Measurements from ENCODE around the gene KRT84. TPM values are rescaled to one million over a fixed set of nuclear protein-coding genes. Genes with fewer than 3 reads are reported as not detected.

The KRT84 gene
- total RNA-seq, 1 experiment from 2014 or later = not detected

- H3K9me3 ChIP-seq (ENCODE audit: control insufficient read depth in 1 of 2, insufficient read depth in 1 of 2, low read depth in 1 of 2, low read length in 2 of 2) = no peaks in the 10 kb centered on the region
- H3K4me2 ChIP-seq (ENCODE audit: low read length) = no peak overlapping the region
- intact Hi-C loops (cut with micrococcal nuclease) = no loop called here
- no peaks in the 10 kb centered on the region for H3K79me2 ChIP-seq (ENCODE audit: insufficient read depth, low read length)
- TF ChIP-seq CTCF (IDR thresholded peaks at IDR 0.05 in 2 of 3, conservative IDR thresholded peaks at IDR 0.05 in 1 of 3; ENCODE audit: borderline replicate concordance in 1 of 3, insufficient read depth in 1 of 3, low read depth in 2 of 3, low read length in 2 of 3) = peak; percentile 37 to 63 (median 62); a peak in 5 of 6 replicates
- TF ChIP-seq ZNF274 (IDR thresholded peaks at IDR 0.05; ENCODE audit: low read depth, low read length) = no peak
- H3K9me2 ChIP-seq (ENCODE audit: insufficient read depth) = no peaks in the 10 kb centered on the region
- ChIA-PET POLR2A (interaction anchor here (1.2 kb wide), 1 partner anchor 18 kb away, joined by 3 read pairs; no protein-coding TSS in a partner anchor), RAD21 (ENCODE audit: low non-redundant PET in 1 of 2, low total read pairs in 2 of 2, uncharacterized antibody in 2 of 2, unreplicated experiment in 2 of 2) (no interaction called here), CTCF (interaction anchor here (0.9 to 2.0 kb wide), 9 partner anchors 10 to 518 kb away, joined by 3 to 21 read pairs (median 4); no protein-coding TSS in a partner anchor)
- no peak overlapping the region for H3K9ac ChIP-seq (ENCODE audit: low read length)
- no peak for DNase-seq (ENCODE audit: low read depth, low spot score)
- no peak overlapping the region for H3K4me3 ChIP-seq (replicated peaks in 1 of 2; ENCODE audit: low read depth in 1 of 2, low read length in 2 of 2)
- H4K20me1 ChIP-seq (ENCODE audit: insufficient read depth) = no peaks in the 10 kb centered on the region
- ATAC-seq = peak; percentile 79
- no peaks in the 10 kb centered on the region for H3K27me3 ChIP-seq (ENCODE audit: insufficient read depth, low read length)
- H3K36me3 ChIP-seq (ENCODE audit: control insufficient read depth in 1 of 2, insufficient read depth in 2 of 2, low read length in 2 of 2) = no peaks in the 10 kb centered on the region
- H2AFZ ChIP-seq (ENCODE audit: low read depth, low read length, poor library complexity, severe bottlenecking) = no peak overlapping the region
- BruUV-seq (replicated peaks) = no TSS peak
- H3K4me1 ChIP-seq (ENCODE audit: control insufficient read depth in 1 of 2, insufficient read depth in 2 of 2, low read length in 2 of 2) = no peaks in the 10 kb centered on the region; a peak in 1 of 4 replicates
- H3K27ac ChIP-seq (ENCODE audit: low read depth, low read length) = no peak overlapping the region
Observed at GRCh38 chr12:52362118-52362726, 23.2 kb downstream of the KRT84 start.

- no peak overlapping the region for H3K4me3 ChIP-seq (replicated peaks in 1 of 2; ENCODE audit: low read depth in 1 of 2, low read length in 2 of 2)
- H3K9ac ChIP-seq (ENCODE audit: low read length) = no peak overlapping the region
- no peaks in the 10 kb centered on the region for H3K9me2 ChIP-seq (ENCODE audit: insufficient read depth)
- H3K9me3 ChIP-seq (ENCODE audit: control insufficient read depth in 1 of 2, insufficient read depth in 1 of 2, low read depth in 1 of 2, low read length in 2 of 2) = no peaks in the 10 kb centered on the region
- CTCF ChIA-PET = interaction anchor here (0.7 to 2.0 kb wide), 11 partner anchors 10 to 519 kb away, joined by 3 to 21 read pairs (median 4); no protein-coding TSS in a partner anchor
- no peaks in the 10 kb centered on the region for H4K20me1 ChIP-seq (ENCODE audit: insufficient read depth)
- no peaks in the 10 kb centered on the region for H3K79me2 ChIP-seq (ENCODE audit: insufficient read depth, low read length)
- H3K36me3 ChIP-seq (ENCODE audit: control insufficient read depth in 1 of 2, insufficient read depth in 2 of 2, low read length in 2 of 2) = no peaks in the 10 kb centered on the region
- H3K4me1 ChIP-seq (ENCODE audit: control insufficient read depth in 1 of 2, insufficient read depth in 2 of 2, low read length in 2 of 2) = no peaks in the 10 kb centered on the region; a peak in 1 of 4 replicates
- RAD21 ChIA-PET (ENCODE audit: low non-redundant PET in 1 of 2, low total read pairs in 2 of 2, uncharacterized antibody in 2 of 2, unreplicated experiment in 2 of 2) = no interaction called here
- DNase-seq (ENCODE audit: low read depth, low spot score) (no peak), ATAC-seq (no peak)
- BruUV-seq (replicated peaks) = no TSS peak
- POLR2A ChIA-PET = interaction anchor here (1.2 kb wide), 1 partner anchor 17 kb away, joined by 3 read pairs; no protein-coding TSS in a partner anchor
- H3K27ac ChIP-seq (ENCODE audit: low read depth, low read length) = no peak overlapping the region
- no peaks in the 10 kb centered on the region for H3K27me3 ChIP-seq (ENCODE audit: insufficient read depth, low read length)
- H3K4me2 ChIP-seq (ENCODE audit: low read length) = no peak overlapping the region
- H2AFZ ChIP-seq (ENCODE audit: low read depth, low read length, poor library complexity, severe bottlenecking) = no peak overlapping the region
- intact Hi-C loops (cut with micrococcal nuclease) = no loop called here
- TF ChIP-seq, protein P1, sequence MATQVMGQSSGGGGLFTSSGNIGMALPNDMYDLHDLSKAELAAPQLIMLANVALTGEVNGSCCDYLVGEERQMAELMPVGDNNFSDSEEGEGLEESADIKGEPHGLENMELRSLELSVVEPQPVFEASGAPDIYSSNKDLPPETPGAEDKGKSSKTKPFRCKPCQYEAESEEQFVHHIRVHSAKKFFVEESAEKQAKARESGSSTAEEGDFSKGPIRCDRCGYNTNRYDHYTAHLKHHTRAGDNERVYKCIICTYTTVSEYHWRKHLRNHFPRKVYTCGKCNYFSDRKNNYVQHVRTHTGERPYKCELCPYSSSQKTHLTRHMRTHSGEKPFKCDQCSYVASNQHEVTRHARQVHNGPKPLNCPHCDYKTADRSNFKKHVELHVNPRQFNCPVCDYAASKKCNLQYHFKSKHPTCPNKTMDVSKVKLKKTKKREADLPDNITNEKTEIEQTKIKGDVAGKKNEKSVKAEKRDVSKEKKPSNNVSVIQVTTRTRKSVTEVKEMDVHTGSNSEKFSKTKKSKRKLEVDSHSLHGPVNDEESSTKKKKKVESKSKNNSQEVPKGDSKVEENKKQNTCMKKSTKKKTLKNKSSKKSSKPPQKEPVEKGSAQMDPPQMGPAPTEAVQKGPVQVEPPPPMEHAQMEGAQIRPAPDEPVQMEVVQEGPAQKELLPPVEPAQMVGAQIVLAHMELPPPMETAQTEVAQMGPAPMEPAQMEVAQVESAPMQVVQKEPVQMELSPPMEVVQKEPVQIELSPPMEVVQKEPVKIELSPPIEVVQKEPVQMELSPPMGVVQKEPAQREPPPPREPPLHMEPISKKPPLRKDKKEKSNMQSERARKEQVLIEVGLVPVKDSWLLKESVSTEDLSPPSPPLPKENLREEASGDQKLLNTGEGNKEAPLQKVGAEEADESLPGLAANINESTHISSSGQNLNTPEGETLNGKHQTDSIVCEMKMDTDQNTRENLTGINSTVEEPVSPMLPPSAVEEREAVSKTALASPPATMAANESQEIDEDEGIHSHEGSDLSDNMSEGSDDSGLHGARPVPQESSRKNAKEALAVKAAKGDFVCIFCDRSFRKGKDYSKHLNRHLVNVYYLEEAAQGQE (IDR thresholded peaks at IDR 0.05; ENCODE audit: low read depth) = no peak
- TF ChIP-seq FOSL1 (IDR thresholded peaks at IDR 0.05; ENCODE audit: low read depth) (no peak), JUND (IDR thresholded peaks at IDR 0.05) (no peak), RAD21 (IDR thresholded peaks at IDR 0.05; ENCODE audit: low read depth) (no peak), EZH2 (IDR thresholded peaks at IDR 0.05) (no peak), SRF (IDR thresholded peaks at IDR 0.05; ENCODE audit: low read depth) (no peak), TCF7L2 (IDR thresholded peaks at IDR 0.05; ENCODE audit: borderline replicate concordance, extremely low read depth, insufficient read depth, insufficient read length) (no peak), ATF3 (IDR thresholded peaks at IDR 0.05) (no peak), CBX3 (IDR thresholded peaks at IDR 0.05; ENCODE audit: low read depth) (no peak), ZFX (IDR thresholded peaks at IDR 0.05) (no peak), EGR1 (IDR thresholded peaks at IDR 0.05; ENCODE audit: low read depth) (no peak), YY1 (IDR thresholded peaks at IDR 0.05; ENCODE audit: extremely low read depth, insufficient replicate concordance, low read depth, low read length) (no peak), SIN3A (IDR thresholded peaks at IDR 0.05; ENCODE audit: low read depth) (no peak), SP1 (IDR thresholded peaks at IDR 0.05; ENCODE audit: low read depth) (no peak)
Observed at GRCh38 chr12:52361553-52361952, 23.9 kb downstream of the KRT84 start.

All from HCT116 (cell line).